Ovary (tissue), 9 donors: ENCODE measurements around the gene APBA3. TPM values are rescaled to one million over a fixed set of nuclear protein-coding genes. Genes with fewer than 3 reads are reported as not detected.

Experiments used
- DNase-seq, 5 donors: peaks; one replicate each; pipeline ENCODE4 v3.0.0-alpha.2; 2019 to 2020
- H3K27ac ChIP-seq, 2 donors: fragments of 200-600 bp; one replicate each; pipeline versions ENCODE4 v1.5.1 to v1.8.0; 2019 to 2022
- H3K27me3 ChIP-seq: fragments of 200-600 bp; one replicate; pipeline ENCODE4 v1.8.0; 2022
- H3K36me3 ChIP-seq: fragments of 200-600 bp; sonication (generic); one replicate; pipeline ENCODE4 v1.5.1; 2019
- H3K4me1 ChIP-seq: one replicate; pipeline ENCODE4 v1.8.1; 2013; ENCODE audit warnings: mild to moderate bottlenecking, moderate library complexity; ENCODE audit not compliant: insufficient read depth
- H3K4me3 ChIP-seq: fragments of 200-600 bp; sonication (generic); one replicate; pipeline ENCODE4 v1.5.1; 2017
- H3K9me3 ChIP-seq, 2 donors: fragments of 200-600 bp in 1 of 2; sonication (generic) in 1 of 2; one replicate each; pipeline versions ENCODE4 v1.5.1 to v1.8.1; 2013 to 2019; ENCODE audit warnings: mild to moderate bottlenecking in 1 of 2, moderate library complexity in 1 of 2
- CTCF ChIP-seq, 3 donors: fragments of 450-650 bp in 2 of 3; fragments of 200-600 bp in 1 of 3; IDR thresholded peaks; one replicate each; pipeline versions ENCODE4 v1.5.1 to v1.8.0; 2016 to 2022; ENCODE audit warnings: antibody characterized with exemption in 3 of 3, mild to moderate bottlenecking in 1 of 3
- EP300 ChIP-seq: sonication (generic); formaldehyde crosslinking; IDR thresholded peaks from one replicate; pipeline ENCODE4 v1.6.1; 2017; ENCODE audit warnings: antibody characterized with exemption
- POLR2A ChIP-seq: fragments of 450-650 bp; IDR thresholded peaks from one replicate; pipeline ENCODE4 v1.6.1; 2017; ENCODE audit warnings: antibody characterized with exemption, mild to moderate bottlenecking, moderate library complexity
- WGBS, 3 donors: extraction: QIAGEN DNeasy Blood & Tissue Kit in 1 of 3; methylation state at CpG; one replicate each; pipeline versions ENCODE4 v1.1.5 to v1.1.7; 2013 to 2017; 5-methylcytosine and 5-hydroxymethylcytosine counted together
- intact Hi-C, 4 donors: fragments of 100-400 bp; cut with DNase I; formaldehyde crosslinking; loops; one replicate each; pipeline versions ENCODE4 v1.11.0 to v1.15.1; 2022 to 2023
- polyA plus RNA-seq, 2 donors: library from polyadenylated mRNA; stranded (reverse); fragments of 200-250 nt in 1 of 2; fragments of 350-450 nt in 1 of 2; fragmentation: Illumina TruSeq in 1 of 2; extraction: RNeasy Lipid Tissue Mini Kit (QIAGEN cat#74804) in 1 of 2; gene quantifications; one replicate each; pipeline ENCODE4 v1.2.3, GENCODE V29; 2013 to 2014
- total RNA-seq, 7 donors: library from RNA; depleted of rRNA in 2 of 7; stranded (reverse); fragments of >200 nt in 2 of 7; fragmentation: NEBNext Ultra II Directional in 3 of 7; extraction: Animal tissue kit (Norgen Biotek cat#: 25700) in 3 of 7; gene quantifications; one replicate each; pipeline versions ENCODE4 v1.1.0 to v1.2.4, GENCODE V29; 2016 to 2023
- donor health status: DM: no; HTN: no; CAD: no; lungs with moderate emphysema.
- donor health status: DM: no; HTN: no; CAD: no.
- donor health status: Bipolar disorder and iron deficiency.
- donor health status: DM: yes; HTN: yes; CAD: no.
- donor health status: DM: no; HTN: no; CAD: no.
- donor health status: DM: yes; HTN: yes; CAD: no.

The APBA3 gene
- total and polyA plus RNA-seq, 9 donors: 0.88 to 25.4 (median 20.2) TPM

GRCh38 chr19:3740431-3740830 is 21.1 kb downstream of the APBA3 start:
- DNase-seq: no peak

GRCh38 chr19:3738477-3739220 is 22.8 kb downstream of the APBA3 start:
- Histone ChIP-seq H3K9me3 (no peaks in the 10 kb centered on the region), H3K4me3 (no peak overlapping the region), H3K27ac (no peak overlapping the region), H3K4me1 (no peaks in the 10 kb centered on the region), H3K27me3 (no peaks in the 10 kb centered on the region), H3K36me3 (no peaks in the 10 kb centered on the region)
- 75 to 79% (median 77%) methylated on average over 32 of the region's 32 CpGs for WGBS, 3 donors
- DNase-seq: no peak
- TF ChIP-seq EP300 (no peak), POLR2A (no peak), CTCF (IDR thresholded peaks at IDR 0.05) (no peak)
- intact Hi-C loops: no loop called here

More at GRCh38 chr19:3740431-3740830, 21.1 kb downstream of the APBA3 start:
- TF ChIP-seq EP300 (no peak), CTCF (IDR thresholded peaks at IDR 0.05) (no peak), POLR2A (no peak)
- 76 to 87% (median 84%) methylated on average over 24 of the region's 24 CpGs for WGBS, 3 donors
- H3K4me3 ChIP-seq: no peak overlapping the region
- no peaks in the 10 kb centered on the region for H3K9me3 ChIP-seq
- no peaks in the 10 kb centered on the region for H3K4me1 ChIP-seq
- no peaks in the 10 kb centered on the region for H3K36me3 ChIP-seq
- no peak overlapping the region for H3K27ac ChIP-seq
- H3K27me3 ChIP-seq: no peaks in the 10 kb centered on the region
- intact Hi-C loops: no loop called here

GRCh38 chr19:3737487-3738205 is 23.8 kb downstream of the APBA3 start:
- Histone ChIP-seq H3K4me1 (no peaks in the 10 kb centered on the region), H3K27me3 (no peaks in the 10 kb centered on the region), H3K36me3 (no peaks in the 10 kb centered on the region), H3K4me3 (no peak overlapping the region), H3K9me3 (no peaks in the 10 kb centered on the region), H3K27ac (no peak overlapping the region)
- TF ChIP-seq POLR2A (no peak), CTCF (IDR thresholded peaks at IDR 0.05) (no peak), EP300 (no peak)
- 77 to 82% (median 78%) methylated on average over 10 of the region's 10 CpGs for WGBS, 3 donors
- no peak for DNase-seq
- intact Hi-C loops: no loop called here

- no peaks in the 10 kb centered on the region for H3K9me3 ChIP-seq
- H3K4me1 ChIP-seq: no peaks in the 10 kb centered on the region
- no peaks in the 10 kb centered on the region for H3K27me3 ChIP-seq
- no peaks in the 10 kb centered on the region for H3K36me3 ChIP-seq
- 66 to 73% (median 73%) methylated on average over 21 of the region's 21 CpGs for WGBS, 3 donors
- intact Hi-C loops: no loop called here
- H3K4me3 ChIP-seq: no peak overlapping the region
- no peak for DNase-seq
- no peak overlapping the region for H3K27ac ChIP-seq
- no peak for TF ChIP-seq CTCF (IDR thresholded peaks at IDR 0.05)
- TF ChIP-seq POLR2A: no peak
- TF ChIP-seq EP300: no peak
Observed at GRCh38 chr19:3736106-3736724, 25.3 kb downstream of the APBA3 start.
